DMS 273 treated with DMSO at 0.1 percent for 48 hours (cell line): ENCODE measurements around the gene USP1.
A peak's percentile ranks its signal among the peaks of the same experiment; 100 is the strongest.

Experiments
- DNase-seq: peaks from one replicate; lab custom pipeline; 2025; lab: John Stamatoyannopoulos, UW

The USP1 gene

DNA sequence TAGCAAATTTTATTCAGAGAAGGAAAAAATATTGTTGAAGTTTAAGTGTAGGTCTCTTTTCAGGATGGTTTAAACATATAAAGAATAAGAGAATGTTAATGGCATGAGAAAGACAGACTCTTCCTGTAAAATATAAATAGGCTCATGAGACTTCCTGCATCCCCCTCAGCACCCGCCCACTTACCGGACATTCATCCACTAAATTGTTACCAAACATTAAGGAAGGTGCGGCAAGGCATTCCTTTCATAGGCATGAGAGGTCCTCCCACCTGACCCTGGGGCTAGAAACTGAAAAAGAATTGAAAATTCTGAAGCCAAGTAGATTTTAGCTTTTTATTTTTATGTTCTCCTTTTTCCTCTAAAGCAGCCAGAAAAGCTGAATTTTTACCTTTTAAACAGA is 10.6 kb upstream of the USP1 start:
- DNase-seq: no peak

DNA sequence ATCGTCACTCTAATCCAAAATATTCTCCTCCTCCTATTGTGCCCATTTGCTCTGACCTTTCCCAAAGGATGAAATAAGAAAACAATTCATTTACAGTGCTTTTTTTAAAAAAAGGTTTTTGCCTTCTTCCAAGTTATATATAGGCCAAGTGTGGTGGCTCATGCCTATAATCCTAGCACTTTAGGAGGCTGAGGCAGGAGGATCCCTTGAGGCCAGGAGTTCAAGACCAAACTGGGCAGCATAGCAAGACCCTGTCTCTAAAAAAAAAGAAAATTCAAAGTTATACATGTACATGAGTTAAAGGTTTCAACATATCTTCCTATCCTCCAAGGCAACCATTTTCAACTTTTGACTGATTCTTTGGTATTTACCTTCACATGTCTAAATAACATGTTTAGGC is 10.1 kb upstream of the USP1 start:
- DNase-seq: no peak

DNA sequence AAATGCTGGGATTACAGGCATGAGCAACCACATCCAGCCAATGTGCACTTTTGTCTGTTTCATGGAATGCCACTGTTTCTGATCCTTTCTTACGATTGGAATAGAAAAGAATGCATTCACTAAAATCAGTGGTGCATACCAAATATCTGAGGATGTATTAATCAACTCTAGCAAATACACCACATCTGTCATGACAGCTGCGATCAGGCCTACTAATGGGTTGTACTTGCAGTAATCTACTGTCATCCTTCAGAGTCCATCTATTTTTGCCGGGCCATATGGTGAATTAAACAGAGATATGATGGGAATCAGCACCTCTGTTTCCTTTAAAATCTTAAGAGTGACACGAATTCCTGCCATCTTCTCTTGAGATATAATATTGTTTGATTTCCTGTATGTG is 8.5 kb upstream of the USP1 start:
- DNase-seq: peak; percentile 93

DNA sequence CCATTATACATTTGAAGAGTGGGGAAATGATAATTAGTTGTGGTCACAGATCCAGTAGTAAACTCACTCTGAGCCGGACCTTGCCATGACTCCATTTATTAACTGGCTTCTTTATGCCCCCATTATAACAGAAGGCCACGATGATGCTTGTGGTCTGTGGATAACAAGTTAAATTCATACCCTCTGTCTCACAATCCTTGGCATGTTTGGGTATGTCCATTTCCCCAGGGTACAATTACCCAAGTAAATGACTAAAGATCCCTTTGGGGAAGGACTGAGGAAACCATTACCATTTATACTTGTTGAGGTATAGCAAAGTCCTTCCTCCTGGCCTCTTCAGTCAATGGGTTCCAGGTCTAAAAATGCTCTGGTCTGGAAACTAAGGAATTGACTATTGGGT is 7.3 kb upstream of the USP1 start:
- no peak for DNase-seq

DNA sequence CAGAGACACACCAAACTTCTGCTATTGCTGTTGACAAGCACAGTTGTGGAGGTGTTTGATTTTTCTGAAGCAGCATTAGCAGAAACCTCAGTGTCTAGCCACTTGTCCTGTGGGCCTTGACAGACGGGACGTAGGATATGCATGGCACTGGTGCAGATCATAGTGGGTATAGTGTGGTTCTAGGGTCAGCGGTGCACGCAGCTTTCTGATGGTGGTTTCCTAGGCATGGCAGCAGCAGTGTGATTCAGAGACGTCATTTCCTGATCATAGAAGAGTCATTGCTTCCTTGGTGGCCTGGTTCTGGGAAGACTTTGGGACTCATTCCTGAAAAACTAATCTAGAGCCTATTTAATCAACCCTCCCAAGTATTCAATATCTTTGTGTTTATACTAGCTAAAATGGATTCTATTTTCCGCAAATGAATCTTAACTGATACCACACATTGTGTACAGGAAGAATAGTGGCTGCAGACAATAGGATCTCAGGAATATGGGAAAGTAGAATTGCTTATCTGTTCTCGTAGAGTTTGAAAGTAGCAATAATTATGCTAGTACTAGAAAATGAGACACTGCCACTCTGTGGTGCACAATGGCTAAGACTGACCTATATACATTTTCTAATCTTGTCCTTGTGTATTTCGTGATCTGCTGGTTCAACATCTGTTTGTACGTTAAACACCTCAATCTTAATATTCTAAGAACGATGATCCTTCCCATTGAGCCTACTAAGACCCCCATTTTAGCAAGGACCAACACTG is 2.8 kb upstream of the USP1 start:
- DNase-seq: no peak

GRCh38 chr1:62434618-62435001 is 2.2 kb upstream of the USP1 start:
- no peak for DNase-seq

DNA sequence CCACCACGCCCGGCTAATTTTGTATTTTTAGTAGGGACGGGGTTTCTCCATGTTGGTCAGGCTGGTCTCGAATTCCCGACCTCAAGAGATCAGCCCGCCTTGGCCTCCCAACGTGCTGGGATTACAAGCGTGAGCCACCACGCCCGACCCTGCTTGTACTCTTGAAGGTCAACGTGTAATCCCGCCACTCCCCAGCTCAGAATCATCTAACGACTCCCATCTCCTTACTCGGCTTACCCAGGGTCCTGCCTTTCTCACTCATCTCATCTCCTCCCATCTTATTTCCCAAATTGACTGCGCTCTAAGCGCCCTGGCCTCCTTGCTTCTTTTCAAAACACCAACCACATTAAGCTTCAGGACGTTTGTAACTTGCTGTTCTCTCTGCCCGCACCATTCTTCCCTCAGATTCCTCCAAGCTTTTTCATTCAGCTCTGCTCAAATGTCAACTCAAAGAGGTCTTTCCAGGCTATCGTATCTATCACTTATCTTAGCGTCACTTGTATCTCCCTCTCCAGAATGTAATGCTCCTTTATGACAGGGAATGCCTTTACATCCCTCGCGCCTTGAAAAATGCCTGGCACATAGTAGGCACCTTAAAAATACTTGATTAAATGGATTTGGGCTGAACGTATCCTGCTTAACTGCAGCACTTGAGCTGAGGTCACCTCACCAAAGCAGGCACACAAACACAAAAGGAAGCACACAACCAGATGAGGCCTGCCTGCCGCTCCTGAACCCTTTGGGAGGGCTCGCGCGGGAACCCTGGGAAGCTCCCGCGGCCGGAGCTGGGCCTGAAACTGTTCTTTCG is 1.4 kb upstream of the USP1 start:
- DNase-seq: no peak

DNA sequence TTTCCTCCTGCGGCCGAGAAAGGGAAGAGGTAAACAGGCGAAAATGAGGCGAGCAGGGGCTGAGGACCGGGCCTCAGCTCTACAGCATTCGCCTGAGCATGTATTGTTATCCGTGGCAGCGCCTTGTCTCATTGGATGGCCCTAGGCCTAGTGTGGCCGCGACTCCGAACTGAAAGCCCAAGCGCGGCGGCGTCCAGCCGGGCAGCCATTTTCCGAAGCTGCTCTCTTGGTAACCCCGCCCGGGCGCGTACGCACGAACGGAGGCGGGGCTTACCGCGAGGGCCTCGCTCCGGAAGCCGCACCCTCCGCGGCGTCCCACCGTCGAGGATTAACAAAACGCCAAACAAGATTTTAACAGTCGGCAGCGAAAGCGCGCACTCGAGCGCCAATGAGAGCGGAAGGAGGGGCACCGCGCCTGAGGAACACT is 797 bp upstream of the USP1 start:
- no peak for DNase-seq

- DNase-seq: no peak
These were observed 558 bp downstream of the USP1 start for GRCh38 chr1:62437273-62437940.

DNA sequence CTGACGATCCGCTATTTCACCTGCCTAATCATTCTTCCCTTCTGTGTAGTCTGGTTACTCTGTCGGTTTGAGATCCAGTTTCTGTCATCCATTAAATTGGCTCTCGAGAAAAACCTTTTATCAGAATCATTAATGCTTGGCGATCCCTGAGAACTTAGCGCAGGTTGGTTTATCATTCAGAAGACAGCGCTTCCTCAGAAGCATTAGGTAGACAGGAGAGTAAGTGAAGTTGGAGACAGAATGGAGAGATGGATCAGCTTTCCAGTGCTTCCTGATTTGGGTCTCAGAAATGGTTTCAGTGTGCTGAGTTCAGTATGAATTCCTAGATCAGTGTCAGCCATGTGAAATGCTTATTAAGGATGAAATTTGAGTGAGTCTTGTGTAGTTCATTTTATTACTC is 1.3 kb downstream of the USP1 start:
- no peak for DNase-seq

DNA sequence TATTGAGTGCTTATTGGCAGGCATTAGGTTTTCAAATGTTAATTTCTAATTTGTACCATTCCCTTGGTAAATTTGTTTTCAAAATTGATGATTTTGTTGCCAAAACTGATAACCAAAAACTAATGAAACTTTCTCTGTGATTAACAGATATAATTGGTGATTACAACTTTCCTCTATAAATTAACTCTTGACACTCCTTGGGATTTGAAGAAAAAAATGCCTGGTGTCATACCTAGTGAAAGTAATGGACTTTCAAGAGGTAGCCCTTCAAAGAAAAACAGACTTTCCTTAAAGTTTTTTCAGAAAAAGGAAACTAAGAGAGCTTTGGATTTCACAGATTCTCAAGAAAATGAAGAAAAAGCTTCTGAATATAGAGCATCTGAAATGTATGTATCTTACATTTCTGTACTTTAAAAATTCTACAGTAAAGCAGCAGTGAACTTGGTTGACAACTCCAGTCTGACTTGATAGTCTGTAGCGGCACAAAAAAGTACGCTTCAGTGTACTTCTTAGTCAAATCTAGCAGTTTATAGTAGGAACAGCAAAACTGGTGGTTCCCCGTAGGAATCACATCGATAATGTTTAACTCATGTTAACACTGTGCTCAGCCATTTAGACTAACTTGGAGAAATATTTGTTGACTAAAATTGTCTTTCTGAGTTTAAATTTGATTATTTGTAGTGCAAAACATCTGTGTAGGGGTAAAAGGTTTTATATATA is 3.0 kb downstream of the USP1 start:
- DNase-seq: no peak

- DNase-seq: no peak
These were observed 7.9 kb downstream of the USP1 start for GRCh38 chr1:62444701-62445100.

GRCh38 chr1:62448221-62448933 is 11.5 kb downstream of the USP1 start:
- no peak for DNase-seq

DNA sequence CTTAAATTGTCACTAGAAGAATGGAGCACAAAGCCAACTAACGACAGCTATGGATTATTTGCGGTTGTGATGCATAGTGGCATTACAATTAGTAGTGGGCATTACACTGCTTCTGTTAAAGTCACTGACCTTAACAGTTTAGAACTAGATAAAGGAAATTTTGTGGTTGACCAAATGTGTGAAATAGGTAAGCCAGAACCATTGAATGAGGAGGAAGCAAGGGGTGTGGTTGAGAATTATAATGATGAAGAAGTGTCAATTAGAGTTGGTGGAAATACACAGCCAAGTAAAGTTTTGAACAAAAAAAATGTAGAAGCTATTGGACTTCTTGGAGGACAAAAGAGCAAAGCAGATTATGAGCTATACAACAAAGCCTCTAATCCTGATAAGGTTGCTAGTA is 13.5 kb downstream of the USP1 start:
- no peak for DNase-seq

GRCh38 chr1:62452951-62453350 is 16.1 kb downstream of the USP1 start:
- no peak for DNase-seq

- DNase-seq: no peak
These were observed 21.1 kb downstream of the USP1 start for GRCh38 chr1:62457955-62458354.

GRCh38 chr1:62462370-62462769 is 25.5 kb downstream of the USP1 start:
- DNase-seq: no peak

DNA sequence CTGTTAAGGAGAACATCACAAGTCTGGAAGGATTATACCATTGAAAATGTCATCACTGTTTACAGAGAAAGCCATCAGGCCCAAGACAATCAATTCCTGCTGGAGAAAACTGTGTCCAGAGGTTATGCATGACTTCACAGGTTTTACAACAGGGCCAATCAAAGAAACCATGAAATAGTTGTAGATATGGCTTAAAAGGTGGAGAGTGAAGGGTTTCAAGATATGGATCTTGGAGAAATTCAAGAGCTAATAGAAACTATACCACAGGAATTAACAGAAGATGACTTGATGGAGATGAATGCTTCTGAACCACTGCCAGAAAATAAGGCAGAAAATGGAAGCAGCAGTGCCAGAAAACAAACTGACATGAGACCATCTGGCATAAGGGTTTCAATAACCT is 30.2 kb downstream of the USP1 start:
- peak; percentile 49 for DNase-seq

DNA sequence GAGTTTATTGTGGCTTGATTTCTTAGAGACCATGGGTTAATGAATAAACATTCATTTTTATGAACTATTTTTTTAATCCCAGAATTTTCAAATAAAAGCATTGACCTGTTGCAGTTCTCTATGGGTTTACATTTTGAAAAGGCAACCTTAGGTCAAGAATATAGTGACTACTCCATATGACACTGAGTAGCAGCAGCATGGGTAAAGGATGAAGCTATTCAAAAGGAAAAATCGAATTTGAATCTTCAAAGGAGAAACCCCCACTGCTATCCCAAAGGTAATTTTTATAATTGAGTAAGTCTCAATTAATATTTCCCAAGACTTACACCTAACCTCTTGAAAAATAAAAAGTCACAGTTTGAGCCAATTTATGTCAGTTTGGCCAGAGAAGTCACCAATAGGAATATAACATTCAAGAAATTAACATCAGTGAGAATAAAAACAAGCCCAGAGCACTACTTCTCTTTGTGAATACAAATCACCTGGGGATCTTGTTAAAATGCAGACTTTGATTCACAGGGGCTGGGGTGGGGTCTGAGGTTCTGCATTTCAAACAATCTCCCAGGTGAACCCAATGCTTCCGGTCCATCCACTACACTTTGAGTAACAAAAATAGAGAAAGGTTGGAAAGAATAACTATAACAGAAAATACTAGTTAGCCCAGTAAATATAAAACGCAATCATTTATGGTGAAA is 39.8 kb downstream of the USP1 start:
- DNase-seq: no peak

GRCh38 chr1:62481681-62482080 is 44.8 kb downstream of the USP1 start:
- no peak for DNase-seq

DNA sequence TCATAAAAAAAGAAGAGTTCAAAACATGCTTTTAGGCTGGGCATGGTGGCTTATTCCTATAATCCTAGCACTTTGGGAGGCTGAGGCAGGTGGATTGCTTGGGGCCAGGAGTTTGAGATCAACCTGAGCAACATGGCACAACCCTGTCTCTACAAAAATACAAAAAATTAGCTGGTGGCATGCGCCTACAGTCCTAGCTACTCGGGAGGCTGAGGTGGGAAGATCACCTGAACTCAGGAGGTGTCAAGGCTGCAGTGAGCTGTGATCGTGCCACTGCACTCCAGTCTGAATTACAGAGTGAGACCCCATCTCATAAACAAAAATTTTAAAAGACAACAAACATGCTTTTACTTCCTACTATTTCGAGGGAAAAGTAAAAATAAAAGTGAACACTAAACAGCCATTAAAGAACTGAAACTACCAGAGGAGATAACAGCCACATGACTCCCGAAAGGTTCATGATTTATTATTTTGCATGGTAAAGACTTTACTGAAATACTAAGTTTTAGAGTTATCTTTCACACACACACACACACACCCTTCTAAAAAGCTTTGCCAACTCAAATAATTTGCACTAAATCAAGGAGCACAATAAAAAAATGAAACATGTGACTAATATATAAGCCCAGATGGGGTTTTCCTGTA is 48.1 kb downstream of the USP1 start:
- no peak for DNase-seq
